IPS-20b (cell line): ENCODE data around the gene LMNA.

Source experiments
- H3K27ac ChIP-seq: one replicate; pipeline ENCODE4 v1.5.1; 2013; ENCODE audit warnings: low read length
- H3K27me3 ChIP-seq: 2 replicates; pipeline ENCODE4 v1.6.1; 2013; ENCODE audit warnings: mild to moderate bottlenecking, low read length, inconsistent platforms; ENCODE audit not compliant: insufficient read depth
- H3K36me3 ChIP-seq: 2 replicates; pipeline ENCODE4 v1.6.1; 2013; ENCODE audit warnings: low read depth, mild to moderate bottlenecking, inconsistent platforms, low read length, moderate library complexity; ENCODE audit not compliant: insufficient read depth
- H3K4me1 ChIP-seq: 2 replicates; pipeline ENCODE4 v1.6.1; 2013; ENCODE audit warnings: mild to moderate bottlenecking, control low read depth, inconsistent platforms, low read length, moderate library complexity; ENCODE audit not compliant: insufficient read depth
- H3K4me3 ChIP-seq: 2 replicates; pipeline ENCODE4 v1.5.1; 2013; ENCODE audit warnings: mild to moderate bottlenecking, low read length, inconsistent platforms
- H3K9ac ChIP-seq: 2 replicates; pipeline ENCODE4 v1.6.1; 2013; ENCODE audit warnings: low read depth, mild to moderate bottlenecking, inconsistent platforms, low read length, moderate library complexity
- H3K9me3 ChIP-seq: 2 replicates; pipeline ENCODE4 v1.6.1; 2013; ENCODE audit warnings: mild to moderate bottlenecking, low read depth, low read length, inconsistent platforms; ENCODE audit not compliant: insufficient read depth

The LMNA gene

DNA sequence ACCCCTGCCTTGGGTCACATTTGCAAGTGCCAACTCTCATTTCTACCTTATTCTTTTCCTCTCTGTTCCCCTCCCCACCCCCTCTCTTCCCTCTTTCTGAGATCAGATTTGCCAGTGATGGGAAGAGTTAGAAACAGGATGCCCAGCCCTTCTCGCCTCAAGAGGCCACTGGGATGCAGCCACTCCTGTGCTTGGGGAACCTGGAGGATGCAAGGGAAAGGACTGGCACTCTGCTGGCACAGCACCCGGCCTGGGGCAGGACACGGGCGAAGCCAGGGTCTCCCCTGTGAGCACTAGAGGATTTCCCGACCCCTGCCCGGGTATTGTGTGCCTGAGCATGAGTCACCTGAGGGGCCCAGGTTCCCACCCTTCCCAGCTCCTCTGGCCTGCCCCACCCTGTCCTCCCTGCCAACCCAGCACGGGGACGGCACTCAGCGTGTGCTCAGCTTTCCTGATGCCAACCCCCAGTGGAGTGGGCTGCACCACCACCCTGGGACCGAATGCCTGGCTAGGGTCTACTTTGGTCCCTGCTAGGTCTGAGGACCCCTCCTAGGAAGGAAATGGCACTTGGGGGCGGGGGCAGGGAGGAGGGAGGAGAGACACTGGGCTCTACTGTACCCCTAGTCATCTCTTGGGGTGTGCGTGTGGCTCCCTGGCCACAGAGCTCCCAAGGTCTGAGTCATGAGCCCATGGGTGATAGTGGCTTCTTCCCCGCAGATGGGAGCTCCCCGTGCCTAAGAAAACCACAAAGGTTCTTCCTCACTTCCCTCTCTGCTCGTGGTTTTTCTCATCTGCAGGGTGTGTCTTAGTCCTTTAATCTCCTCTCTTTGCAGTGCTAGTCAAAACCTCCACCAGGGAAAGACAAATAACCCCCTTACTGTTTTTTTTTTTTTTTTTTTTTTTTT, 12.4 kb downstream of the LMNA start:
- Histone ChIP-seq H3K27ac (no peak overlapping the region), H3K36me3 (peaks cover 9% of the 10 kb centered on the region; the same call in 1 of the 2 replicates), H3K4me3 (no peak overlapping the region), H3K9me3 (no peaks in the 10 kb centered on the region), H3K9ac (no peak overlapping the region), H3K4me1 (peaks cover 42% of the 10 kb centered on the region), H3K27me3 (no peaks in the 10 kb centered on the region)

DNA sequence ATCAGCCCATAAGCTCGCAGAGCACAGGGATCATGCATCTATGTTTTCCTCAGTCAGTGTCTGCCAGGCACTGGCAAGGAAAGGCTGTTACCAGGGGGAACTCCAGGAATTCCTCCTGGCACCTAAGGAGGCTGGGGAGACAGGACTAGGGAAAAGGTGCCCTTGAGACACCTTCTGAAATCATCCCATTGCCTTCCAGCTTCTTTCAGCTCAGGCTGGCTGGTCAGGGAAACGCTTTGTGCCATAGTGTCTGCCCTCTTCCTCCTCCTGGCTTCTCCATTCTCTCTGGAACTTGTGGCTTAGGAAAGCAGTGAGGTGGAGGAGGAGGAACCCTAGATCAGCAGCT, 13.8 kb downstream of the LMNA start:
- Histone ChIP-seq H3K9me3 (no peaks in the 10 kb centered on the region), H3K27me3 (no peaks in the 10 kb centered on the region), H3K27ac (no peak overlapping the region), H3K36me3 (peaks cover 9% of the 10 kb centered on the region; the same call in 1 of the 2 replicates), H3K9ac (no peak overlapping the region), H3K4me3 (no peak overlapping the region), H3K4me1 (peaks cover 29% of the 10 kb centered on the region)

DNA sequence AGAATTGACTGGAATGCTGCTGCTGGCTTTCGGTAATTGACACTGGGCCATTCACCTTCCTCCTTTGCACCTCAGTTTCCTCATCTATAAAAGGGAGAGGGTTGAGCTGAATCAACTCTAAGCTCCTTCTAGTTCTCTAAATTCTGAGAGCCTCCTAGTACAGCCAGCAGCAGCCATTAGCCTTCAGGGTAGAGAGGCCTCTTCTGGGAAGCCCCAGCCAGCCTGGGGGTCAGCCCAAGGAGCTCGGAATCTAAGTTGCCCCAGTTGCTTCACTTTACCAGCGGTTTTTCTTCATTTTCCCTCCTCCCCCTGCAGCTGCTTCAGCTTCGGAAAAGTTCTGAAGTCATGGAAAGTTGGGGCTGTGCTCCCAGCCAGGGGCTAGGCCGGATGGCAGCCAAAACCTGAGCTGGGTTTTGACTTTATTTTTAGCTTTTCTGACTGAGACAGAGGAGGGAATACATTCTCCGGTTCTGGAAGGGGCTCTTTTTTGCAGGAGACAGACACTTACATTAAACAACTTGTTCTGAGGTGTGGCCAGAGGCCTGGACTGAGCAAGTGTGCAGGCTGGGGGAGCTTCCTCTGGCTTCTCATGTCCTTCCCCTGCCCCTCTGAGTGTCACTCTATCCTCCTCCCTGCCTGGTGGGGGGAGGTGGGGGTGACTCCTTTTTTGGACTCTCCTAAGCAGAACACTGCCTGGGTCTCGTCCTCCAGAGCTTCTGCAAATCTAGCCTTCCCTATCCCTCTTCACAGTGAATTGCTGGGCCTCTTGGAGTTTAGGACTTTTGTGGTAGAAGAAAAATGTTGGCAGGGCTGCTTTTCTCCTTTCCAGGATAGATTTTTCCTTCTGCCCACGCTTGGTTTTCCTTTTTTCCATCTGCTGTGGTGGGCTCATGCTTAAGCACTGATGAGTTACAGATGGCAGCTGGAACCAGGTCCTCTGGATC, 14.4 kb downstream of the LMNA start:
- Histone ChIP-seq H3K4me3 (no peak overlapping the region), H3K27me3 (no peaks in the 10 kb centered on the region), H3K27ac (peak overlapping the region; percentile 49), H3K4me1 (peaks cover 27% of the 10 kb centered on the region), H3K36me3 (peaks cover 14% of the 10 kb centered on the region; the same call in 1 of the 2 replicates), H3K9ac (peak overlapping the region; percentile 67; the same call in 1 of the 2 replicates), H3K9me3 (no peaks in the 10 kb centered on the region)

DNA sequence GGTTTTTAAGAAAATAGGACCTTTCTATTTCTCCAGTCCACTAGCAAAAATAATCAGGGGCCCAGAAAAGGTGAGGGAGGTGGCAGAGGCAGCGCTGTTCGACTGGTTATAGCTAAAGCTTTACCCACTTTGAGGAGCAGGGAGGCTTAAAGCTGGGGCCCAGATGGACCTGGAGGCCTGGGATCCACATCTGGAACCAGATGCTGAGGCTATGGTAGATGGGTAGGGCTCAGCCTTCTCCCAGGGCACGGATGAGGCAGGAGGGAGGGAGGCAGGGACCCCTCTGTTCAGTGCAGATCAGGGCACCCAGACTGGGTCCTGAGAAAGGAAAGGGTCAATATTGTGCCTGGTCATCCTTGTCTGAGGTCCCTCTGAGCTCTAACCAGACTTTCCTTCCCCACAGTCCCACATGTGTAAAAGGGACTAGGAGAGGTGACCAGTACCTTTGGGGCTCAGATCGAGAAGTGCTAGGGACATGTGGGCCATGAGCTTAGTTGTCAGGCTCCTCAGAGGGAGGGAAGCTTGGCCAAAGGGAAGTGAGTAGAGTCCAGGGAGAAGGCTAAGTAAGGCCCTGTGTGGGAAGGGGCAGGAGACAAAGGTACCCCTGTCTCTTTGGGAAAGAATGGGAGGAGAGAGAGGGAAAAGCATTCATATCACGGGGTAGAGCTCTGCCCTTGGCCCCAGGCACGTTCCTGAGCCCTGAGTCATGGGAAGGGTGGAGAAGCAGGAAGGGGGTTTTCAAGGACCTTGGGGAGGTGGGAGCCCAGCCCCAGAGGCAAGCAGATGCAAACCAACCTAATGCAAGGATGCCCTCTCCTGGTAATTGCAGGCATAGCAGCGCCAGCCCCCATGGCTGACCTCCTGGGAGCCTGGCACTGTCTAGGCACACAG, 15.4 kb downstream of the LMNA start:
- Histone ChIP-seq H3K36me3 (peaks cover 24% of the 10 kb centered on the region), H3K27me3 (no peaks in the 10 kb centered on the region), H3K9me3 (no peaks in the 10 kb centered on the region), H3K27ac (peak overlapping the region; percentile 49), H3K9ac (peak overlapping the region; percentile 67), H3K4me1 (peaks cover 26% of the 10 kb centered on the region), H3K4me3 (0 out of 2 replicates have a peak overlapping the region, but pooled peaks have one; percentile 2)

DNA sequence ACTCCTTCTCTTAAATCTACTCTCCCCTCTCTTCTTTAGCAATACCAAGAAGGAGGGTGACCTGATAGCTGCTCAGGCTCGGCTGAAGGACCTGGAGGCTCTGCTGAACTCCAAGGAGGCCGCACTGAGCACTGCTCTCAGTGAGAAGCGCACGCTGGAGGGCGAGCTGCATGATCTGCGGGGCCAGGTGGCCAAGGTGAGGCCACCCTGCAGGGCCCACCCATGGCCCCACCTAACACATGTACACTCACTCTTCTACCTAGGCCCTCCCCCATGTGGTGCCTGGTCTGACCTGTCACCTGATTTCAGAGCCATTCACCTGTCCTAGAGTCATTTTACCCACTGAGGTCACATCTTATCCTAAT, 16.0 kb downstream of the LMNA start:
- Histone ChIP-seq H3K4me1 (peaks cover 26% of the 10 kb centered on the region), H3K9ac (no peak overlapping the region), H3K27ac (no peak overlapping the region), H3K36me3 (peaks cover 29% of the 10 kb centered on the region), H3K27me3 (no peaks in the 10 kb centered on the region), H3K4me3 (no peak overlapping the region), H3K9me3 (no peaks in the 10 kb centered on the region)

DNA sequence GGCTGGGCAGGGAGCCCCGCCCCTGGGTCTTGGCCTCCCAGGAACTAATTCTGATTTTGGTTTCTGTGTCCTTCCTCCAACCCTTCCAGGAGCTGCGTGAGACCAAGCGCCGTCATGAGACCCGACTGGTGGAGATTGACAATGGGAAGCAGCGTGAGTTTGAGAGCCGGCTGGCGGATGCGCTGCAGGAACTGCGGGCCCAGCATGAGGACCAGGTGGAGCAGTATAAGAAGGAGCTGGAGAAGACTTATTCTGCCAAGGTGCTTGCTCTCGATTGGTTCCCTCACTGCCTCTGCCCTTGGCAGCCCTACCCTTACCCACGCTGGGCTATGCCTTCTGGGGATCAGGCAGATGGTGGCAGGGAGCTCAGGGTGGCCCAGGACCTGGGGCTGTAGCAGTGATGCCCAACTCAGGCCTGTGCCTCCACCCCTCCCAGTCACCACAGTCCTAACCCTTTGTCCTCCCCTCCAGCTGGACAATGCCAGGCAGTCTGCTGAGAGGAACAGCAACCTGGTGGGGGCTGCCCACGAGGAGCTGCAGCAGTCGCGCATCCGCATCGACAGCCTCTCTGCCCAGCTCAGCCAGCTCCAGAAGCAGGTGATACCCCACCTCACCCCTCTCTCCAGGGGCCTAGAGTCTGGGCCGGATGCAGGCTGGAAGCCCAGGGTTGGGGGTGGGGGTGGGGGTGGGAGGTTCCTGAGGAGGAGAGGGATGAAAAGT, 20.4 kb downstream of the LMNA start:
- no peak overlapping the region for H3K9ac ChIP-seq
- H3K36me3 ChIP-seq: peaks cover 56% of the 10 kb centered on the region

DNA sequence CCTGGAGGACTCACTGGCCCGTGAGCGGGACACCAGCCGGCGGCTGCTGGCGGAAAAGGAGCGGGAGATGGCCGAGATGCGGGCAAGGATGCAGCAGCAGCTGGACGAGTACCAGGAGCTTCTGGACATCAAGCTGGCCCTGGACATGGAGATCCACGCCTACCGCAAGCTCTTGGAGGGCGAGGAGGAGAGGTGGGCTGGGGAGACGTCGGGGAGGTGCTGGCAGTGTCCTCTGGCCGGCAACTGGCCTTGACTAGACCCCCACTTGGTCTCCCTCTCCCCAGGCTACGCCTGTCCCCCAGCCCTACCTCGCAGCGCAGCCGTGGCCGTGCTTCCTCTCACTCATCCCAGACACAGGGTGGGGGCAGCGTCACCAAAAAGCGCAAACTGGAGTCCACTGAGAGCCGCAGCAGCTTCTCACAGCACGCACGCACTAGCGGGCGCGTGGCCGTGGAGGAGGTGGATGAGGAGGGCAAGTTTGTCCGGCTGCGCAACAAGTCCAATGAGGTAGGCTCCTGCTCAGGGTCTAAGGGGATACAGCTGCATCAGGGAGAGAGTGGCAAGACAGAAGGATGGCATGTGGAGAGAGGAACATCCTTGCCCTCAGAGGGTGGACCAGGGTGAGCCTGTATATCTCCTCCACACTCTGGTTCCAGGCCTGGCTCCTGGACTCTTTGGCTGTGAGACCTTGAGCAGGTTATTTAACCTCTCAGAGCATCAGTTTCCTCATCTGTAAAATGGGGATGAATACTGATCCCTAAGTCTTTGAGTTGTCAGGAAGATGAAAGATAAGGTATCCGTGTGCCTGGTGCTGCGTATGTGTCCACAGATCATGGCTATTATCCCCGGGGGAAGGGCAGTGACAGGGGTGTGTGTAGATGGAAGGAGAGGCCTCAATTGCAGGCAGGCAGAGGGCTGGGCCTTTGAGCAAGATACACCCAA, 21.7 kb downstream of the LMNA start:
- no peak overlapping the region for H3K27ac ChIP-seq
- H3K27me3 ChIP-seq: no peaks in the 10 kb centered on the region
- no peak overlapping the region for H3K4me3 ChIP-seq
- peaks cover 51% of the 10 kb centered on the region for H3K36me3 ChIP-seq
- no peak overlapping the region for H3K9ac ChIP-seq
- H3K4me1 ChIP-seq: no peaks in the 10 kb centered on the region
- H3K9me3 ChIP-seq: no peaks in the 10 kb centered on the region

More for the DNA sequence above, 20.4 kb downstream of the LMNA start:
- H3K27me3 ChIP-seq: no peaks in the 10 kb centered on the region
- H3K27ac ChIP-seq: no peak overlapping the region
- H3K9me3 ChIP-seq: no peaks in the 10 kb centered on the region
- peaks cover 3% of the 10 kb centered on the region for H3K4me1 ChIP-seq
- no peak overlapping the region for H3K4me3 ChIP-seq

DNA sequence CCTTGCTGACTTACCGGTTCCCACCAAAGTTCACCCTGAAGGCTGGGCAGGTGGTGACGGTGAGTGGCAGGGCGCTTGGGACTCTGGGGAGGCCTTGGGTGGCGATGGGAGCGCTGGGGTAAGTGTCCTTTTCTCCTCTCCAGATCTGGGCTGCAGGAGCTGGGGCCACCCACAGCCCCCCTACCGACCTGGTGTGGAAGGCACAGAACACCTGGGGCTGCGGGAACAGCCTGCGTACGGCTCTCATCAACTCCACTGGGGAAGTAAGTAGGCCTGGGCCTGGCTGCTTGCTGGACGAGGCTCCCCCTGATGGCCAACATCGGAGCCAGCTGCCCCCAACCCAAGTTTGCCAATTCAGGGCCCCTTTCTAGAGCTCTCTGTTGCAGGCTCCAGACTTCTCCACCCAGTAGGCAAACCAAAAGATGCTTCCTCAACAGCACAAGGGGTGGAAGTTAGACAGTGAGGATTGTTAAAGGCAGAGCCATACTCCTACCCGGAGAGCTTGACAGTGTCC, 22.5 kb downstream of the LMNA start:
- Histone ChIP-seq H3K9me3 (no peaks in the 10 kb centered on the region), H3K27ac (no peak overlapping the region), H3K4me3 (no peak overlapping the region), H3K36me3 (peaks cover 46% of the 10 kb centered on the region), H3K9ac (no peak overlapping the region), H3K4me1 (no peaks in the 10 kb centered on the region), H3K27me3 (no peaks in the 10 kb centered on the region)

DNA sequence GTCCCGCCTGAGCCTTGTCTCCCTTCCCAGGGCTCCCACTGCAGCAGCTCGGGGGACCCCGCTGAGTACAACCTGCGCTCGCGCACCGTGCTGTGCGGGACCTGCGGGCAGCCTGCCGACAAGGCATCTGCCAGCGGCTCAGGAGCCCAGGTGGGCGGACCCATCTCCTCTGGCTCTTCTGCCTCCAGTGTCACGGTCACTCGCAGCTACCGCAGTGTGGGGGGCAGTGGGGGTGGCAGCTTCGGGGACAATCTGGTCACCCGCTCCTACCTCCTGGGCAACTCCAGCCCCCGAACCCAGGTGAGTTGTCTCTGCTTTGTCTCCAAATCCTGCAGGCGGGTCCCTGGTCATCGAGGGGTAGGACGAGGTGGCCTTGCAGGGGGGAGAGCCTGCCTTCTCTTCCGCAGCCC, 24.0 kb downstream of the LMNA start:
- H3K27ac ChIP-seq: no peak overlapping the region
- no peak overlapping the region for H3K9ac ChIP-seq
- peaks cover 46% of the 10 kb centered on the region for H3K36me3 ChIP-seq

More for the DNA sequence above, 24.0 kb downstream of the LMNA start:
- Histone ChIP-seq H3K9me3 (no peaks in the 10 kb centered on the region), H3K4me3 (no peak overlapping the region), H3K27me3 (no peaks in the 10 kb centered on the region), H3K4me1 (no peaks in the 10 kb centered on the region)
